Subcutaneous abdominal adipose tissue (tissue), 5 donors: Measurements from ENCODE around the gene USP34.
"Not testable (repeated sequence)": the region's sequence is repeated elsewhere in the genome, so short reads cannot be mapped to it uniquely, and the experiment has no call there.

Source experiments
- H3K27ac ChIP-seq: one replicate; pipeline ENCODE4 v1.7.0; 2013; ENCODE audit warnings: low read depth, mild to moderate bottlenecking, inconsistent platforms, low read length, moderate library complexity
- H3K27me3 ChIP-seq, 5 donors: one replicate each; pipeline ENCODE4 v1.7.0; 2013; ENCODE audit warnings: low read length in 5 of 5, inconsistent platforms in 1 of 5; ENCODE audit not compliant: control insufficient read depth in 5 of 5, insufficient read depth in 4 of 5
- H3K36me3 ChIP-seq, 5 donors: one replicate each; pipeline ENCODE4 v1.7.0; 2013; ENCODE audit warnings: low read length in 5 of 5; ENCODE audit not compliant: control insufficient read depth in 5 of 5, insufficient read depth in 5 of 5
- H3K4me1 ChIP-seq, 5 donors: one replicate each; pipeline ENCODE4 v1.7.0; 2013; ENCODE audit warnings: low read length in 5 of 5, mild to moderate bottlenecking in 3 of 5, moderate library complexity in 1 of 5; ENCODE audit not compliant: control insufficient read depth in 5 of 5, insufficient read depth in 5 of 5
- H3K4me3 ChIP-seq, 5 donors: one replicate each; pipeline ENCODE4 v1.7.0; 2013; ENCODE audit warnings: low read length in 5 of 5, low read depth in 1 of 5
- H3K9ac ChIP-seq, 5 donors: one replicate each; pipeline ENCODE4 v1.7.0; 2013; ENCODE audit warnings: low read length in 5 of 5, mild to moderate bottlenecking in 4 of 5, moderate library complexity in 3 of 5
- H3K9me3 ChIP-seq, 5 donors: one replicate each; pipeline ENCODE4 v1.7.0; 2013; ENCODE audit warnings: low read length in 5 of 5; ENCODE audit not compliant: control insufficient read depth in 5 of 5
- donor health status: healthy.
- donor health status: healthy.
- donor health status: healthy.
- donor health status: healthy.
- donor health status: healthy.

USP34 gene

DNA sequence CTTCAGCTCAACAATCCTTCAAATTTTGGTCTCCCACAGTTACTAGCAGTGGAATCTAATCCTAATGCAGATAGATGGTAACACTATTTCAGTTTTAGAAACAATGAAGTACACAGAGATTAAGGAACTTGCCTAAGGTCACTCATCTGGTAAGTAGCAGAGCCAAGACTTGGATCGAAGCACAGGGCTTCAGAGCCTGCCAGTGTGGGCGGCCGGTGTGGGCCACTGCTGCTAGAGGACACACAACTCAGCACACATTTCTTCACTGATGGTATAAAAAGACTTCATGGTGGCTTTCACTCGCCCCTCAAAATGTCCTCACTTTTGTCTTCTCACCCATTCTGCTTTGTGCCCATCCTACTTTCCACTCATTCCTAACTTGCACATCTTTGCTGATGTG is 297.8 kb downstream of the USP34 start:
- H3K9ac ChIP-seq = no peak overlapping the region
- H3K9me3 ChIP-seq = no peaks in the 10 kb centered on the region
- H3K36me3 ChIP-seq = no peaks in the 10 kb centered on the region
- H3K27ac ChIP-seq = no peak overlapping the region
- peaks cover 0 to 18% (median 10%) of the 10 kb centered on the region in 5 donors for H3K4me1 ChIP-seq
- no peaks in the 10 kb centered on the region for H3K27me3 ChIP-seq
- H3K4me3 ChIP-seq = no peak overlapping the region

DNA sequence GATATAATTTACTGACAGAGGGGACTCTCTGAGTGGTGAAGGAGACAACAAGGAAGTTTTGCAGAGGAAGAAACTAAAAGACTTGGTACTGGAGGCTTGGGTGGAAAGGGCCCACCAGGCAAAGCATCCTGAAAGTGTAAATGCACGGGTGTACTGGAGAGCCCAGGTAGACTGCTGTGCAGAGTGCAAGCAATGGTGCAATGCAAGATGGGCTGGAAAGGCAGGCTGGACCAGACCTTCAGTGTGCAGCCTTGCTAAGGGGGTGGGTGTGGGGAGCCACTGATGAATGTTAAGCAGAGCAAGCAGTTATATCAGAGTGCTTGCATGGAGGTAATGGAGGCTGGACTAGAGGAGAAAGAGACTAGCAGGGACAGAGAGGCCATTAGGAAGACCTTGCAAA is 298.2 kb downstream of the USP34 start:
- H3K27ac ChIP-seq = no peak overlapping the region
- no peak overlapping the region for H3K4me3 ChIP-seq
- no peak overlapping the region for H3K9ac ChIP-seq
- no peaks in the 10 kb centered on the region for H3K9me3 ChIP-seq
- no peaks in the 10 kb centered on the region for H3K27me3 ChIP-seq
- no peaks in the 10 kb centered on the region for H3K36me3 ChIP-seq
- peaks cover 0 to 14% (median 7%) of the 10 kb centered on the region in 5 donors for H3K4me1 ChIP-seq

DNA sequence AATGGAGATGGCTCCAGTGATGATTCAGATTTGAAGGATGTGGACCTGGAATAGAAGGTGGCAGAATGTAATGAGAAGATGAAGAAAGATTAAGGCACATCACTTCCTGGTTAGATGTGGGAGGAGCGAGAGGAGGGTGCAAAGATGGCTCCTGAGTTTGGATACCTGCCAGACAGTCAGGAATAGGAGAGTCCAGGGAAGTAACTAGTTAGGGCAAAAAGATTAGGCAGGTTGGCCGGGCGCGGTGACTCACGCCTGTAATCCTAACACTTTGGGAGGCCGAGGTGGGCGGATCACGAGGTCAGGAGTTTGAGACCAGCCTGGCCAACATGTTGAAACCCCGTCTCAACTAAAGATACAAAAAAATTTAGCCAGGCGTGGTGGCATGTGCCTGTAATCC is 303.3 kb downstream of the USP34 start:
- no peak overlapping the region for H3K9ac ChIP-seq
- peaks cover 9 to 41% (median 23%) of the 10 kb centered on the region in 5 donors for H3K36me3 ChIP-seq
- H3K4me3 ChIP-seq = no peak overlapping the region
- no peaks in the 10 kb centered on the region for H3K9me3 ChIP-seq
- no peaks in the 10 kb centered on the region for H3K27me3 ChIP-seq
- H3K27ac ChIP-seq = no peak overlapping the region
- H3K4me1 ChIP-seq = no peaks in the 10 kb centered on the region

DNA sequence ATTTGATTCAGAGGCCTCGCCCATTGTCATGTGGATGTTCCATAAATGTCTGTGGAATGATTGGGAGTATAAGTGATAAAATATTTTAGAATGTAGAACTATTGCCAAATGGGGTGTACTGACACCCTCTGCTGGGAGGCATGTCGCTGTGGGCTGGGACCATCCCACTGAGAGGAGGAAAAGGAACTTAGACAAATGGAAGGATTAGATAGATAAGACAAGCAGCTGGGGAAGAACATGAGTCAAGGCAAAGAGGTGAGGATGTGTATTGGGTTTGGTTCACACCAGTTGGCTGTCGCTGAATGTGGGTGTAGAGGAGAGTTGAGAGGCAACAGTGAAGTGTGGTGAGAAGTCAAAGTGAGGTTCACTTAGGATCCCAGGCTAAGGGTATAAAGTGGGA is 304.9 kb downstream of the USP34 start:
- Histone ChIP-seq H3K9me3 (no peaks in the 10 kb centered on the region), H3K27me3 (no peaks in the 10 kb centered on the region), H3K4me3 (no peak overlapping the region), H3K4me1 (no peaks in the 10 kb centered on the region), H3K9ac (no peak overlapping the region), H3K27ac (no peak overlapping the region), H3K36me3 (peaks cover 9 to 41% (median 26%) of the 10 kb centered on the region in 5 donors)

DNA sequence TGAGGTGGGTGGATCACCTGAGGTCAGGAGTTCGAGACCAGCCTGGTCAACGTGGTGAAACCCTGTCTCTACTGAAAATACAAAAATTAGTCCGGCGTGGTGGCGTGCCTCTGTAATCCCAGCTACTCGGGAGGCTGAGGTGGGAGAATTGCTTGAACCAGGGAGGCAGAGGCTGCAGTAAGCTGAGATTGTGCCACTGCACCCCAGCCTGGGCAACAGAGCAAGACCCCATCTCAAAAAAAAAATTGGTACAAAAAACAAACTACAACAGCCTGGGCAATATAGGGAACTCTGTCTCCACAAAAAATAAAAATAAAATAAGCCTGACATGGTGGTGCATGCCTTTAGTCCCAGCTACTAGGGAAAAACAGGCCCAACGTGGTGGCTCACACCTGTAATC is 305.8 kb downstream of the USP34 start:
- not testable (repeated sequence) for H3K4me1 ChIP-seq, H3K4me3 ChIP-seq, H3K9me3 ChIP-seq, H3K27me3 ChIP-seq, H3K9ac ChIP-seq, H3K27ac ChIP-seq
- peaks cover 9 to 41% (median 26%) of the 10 kb centered on the region in 5 donors for H3K36me3 ChIP-seq

DNA sequence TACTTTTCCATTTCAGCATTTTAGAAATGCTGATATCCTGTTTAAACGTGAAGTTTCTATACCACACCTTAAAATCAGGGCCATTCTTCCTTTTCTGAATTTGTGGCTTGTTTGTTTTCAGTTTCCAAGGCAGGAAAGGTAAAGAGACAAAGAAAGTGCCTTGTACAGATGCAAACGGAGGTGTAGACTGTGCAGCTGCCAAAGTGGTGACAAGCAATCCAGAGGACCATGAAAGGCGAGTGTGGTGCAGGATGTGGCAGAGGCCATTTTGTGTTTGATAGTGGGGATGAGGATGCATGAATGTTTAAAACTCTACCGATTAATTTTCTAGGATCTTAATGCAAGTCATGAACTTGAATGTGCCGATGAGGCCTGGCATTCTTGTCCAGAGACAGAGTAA is 308.2 kb downstream of the USP34 start:
- no peaks in the 10 kb centered on the region for H3K4me1 ChIP-seq
- H3K9me3 ChIP-seq = peaks cover 0 to 9% (median 2%) of the 10 kb centered on the region in 5 donors
- no peak overlapping the region for H3K9ac ChIP-seq
- no peaks in the 10 kb centered on the region for H3K27me3 ChIP-seq
- H3K27ac ChIP-seq = no peak overlapping the region
- peaks cover 9 to 57% (median 31%) of the 10 kb centered on the region in 5 donors for H3K36me3 ChIP-seq
- no peak overlapping the region for H3K4me3 ChIP-seq

DNA sequence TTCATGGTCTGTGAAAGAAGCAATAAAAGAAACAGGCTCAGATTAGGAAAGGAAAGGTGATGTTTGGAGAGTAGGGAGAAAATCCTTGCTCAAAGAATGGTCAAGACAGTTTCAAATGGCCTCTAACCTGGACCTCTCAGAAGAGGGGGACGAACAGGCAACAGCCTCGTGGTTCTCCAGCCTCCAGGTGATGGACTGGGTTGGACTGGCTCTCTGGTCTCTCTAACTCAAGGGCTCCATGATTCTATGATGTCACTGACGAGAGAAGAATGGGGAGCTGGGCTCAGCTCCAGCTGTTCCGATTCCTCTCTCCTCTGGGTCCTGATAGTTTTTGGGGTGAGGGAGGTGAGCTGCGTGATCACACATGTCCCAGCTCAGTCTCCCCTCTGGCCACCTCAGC is 309.0 kb downstream of the USP34 start, which contains the start of gene C2orf74:
C2orf74 (plus strand) TSS at position 301 of the 400 bp plus-strand sequence. CDS start 327 bp downstream, outside the sequence.
- Histone ChIP-seq H3K4me3 (no peak within 1 kb of the TSS), H3K9me3 (peaks cover 0 to 11% (median 2%) of the 10 kb centered on the region in 5 donors), H3K27me3 (no peaks in the 10 kb centered on the region), H3K4me1 (no peaks in the 10 kb centered on the region), H3K36me3 (peaks cover 9 to 62% (median 35%) of the 10 kb centered on the region in 5 donors), H3K27ac (no peak within 1 kb of the TSS), H3K9ac (no peak within 1 kb of the TSS)

DNA sequence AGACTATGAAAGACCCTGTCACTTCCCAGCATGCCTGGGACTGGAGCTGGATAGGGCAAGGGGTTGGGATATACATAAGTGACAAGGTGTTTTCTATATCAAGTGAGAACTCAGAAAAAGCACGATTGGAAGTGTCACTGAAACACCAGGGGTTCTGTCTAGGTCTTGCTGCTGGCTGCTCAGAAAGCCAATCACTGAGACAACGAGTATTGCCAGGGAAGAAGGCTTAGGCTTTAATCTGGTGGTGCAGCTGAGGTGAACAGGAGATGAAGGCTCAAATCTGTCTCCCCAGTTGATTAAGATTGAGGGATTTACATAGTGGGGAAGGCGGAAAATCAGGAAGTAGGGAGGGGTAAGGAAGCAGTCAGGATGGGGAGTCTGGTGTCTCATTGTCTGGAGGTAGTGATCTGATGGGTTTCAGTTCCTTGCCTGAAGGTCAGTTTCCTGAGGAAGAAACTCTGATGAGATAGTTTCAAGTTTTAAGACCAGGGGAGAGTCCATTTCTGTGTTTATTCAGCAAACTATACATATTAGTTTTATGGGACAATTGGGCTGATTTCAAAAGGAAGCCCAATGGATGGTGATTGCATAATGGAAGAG is 312.4 kb downstream of the USP34 start:
- peaks cover 0 to 27% (median 17%) of the 10 kb centered on the region in 5 donors for H3K36me3 ChIP-seq

DNA sequence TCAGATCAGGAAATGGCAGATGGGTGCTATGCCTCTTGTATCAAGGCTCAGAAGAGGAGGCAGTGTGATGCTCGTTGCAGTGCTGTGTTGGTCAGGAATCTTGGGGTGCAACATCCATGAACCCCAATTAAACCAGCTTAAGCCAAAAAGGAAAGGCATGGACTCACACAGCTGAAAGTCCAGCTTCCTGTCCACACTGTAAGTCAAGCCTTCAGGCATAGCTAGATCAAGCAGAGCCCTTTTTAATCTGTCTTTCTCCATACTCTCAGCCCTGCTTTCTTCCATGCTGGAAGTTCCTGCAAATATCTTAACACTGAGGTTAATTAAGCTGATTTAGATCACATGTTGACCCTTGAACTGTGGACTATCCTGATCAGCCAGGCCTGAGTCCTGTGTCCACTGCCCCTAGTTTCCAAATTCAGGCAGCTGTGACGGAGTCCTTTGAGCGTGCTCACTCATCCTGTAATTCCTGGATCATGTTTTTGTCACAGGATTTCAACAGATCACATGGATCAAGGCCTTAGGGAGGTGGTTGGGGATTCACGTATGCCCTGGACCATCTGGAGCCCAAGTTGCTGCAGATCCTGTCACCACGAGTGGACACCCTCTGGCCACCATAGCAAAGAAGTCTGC is 313.4 kb downstream of the USP34 start:
- no peak overlapping the region for H3K27ac ChIP-seq
- H3K27me3 ChIP-seq = no peaks in the 10 kb centered on the region
- no peaks in the 10 kb centered on the region for H3K4me1 ChIP-seq
- H3K9me3 ChIP-seq = peaks cover 0 to 11% (median 2%) of the 10 kb centered on the region in 5 donors
- no peak overlapping the region for H3K9ac ChIP-seq
- H3K4me3 ChIP-seq = no peak overlapping the region
- H3K36me3 ChIP-seq = peaks cover 0 to 21% (median 10%) of the 10 kb centered on the region in 5 donors

More for the DNA sequence above, 312.4 kb downstream of the USP34 start:
- Histone ChIP-seq H3K4me1 (no peaks in the 10 kb centered on the region), H3K9me3 (peaks cover 0 to 11% (median 2%) of the 10 kb centered on the region in 5 donors), H3K27me3 (no peaks in the 10 kb centered on the region), H3K4me3 (no peak overlapping the region), H3K9ac (no peak overlapping the region), H3K27ac (no peak overlapping the region)

DNA sequence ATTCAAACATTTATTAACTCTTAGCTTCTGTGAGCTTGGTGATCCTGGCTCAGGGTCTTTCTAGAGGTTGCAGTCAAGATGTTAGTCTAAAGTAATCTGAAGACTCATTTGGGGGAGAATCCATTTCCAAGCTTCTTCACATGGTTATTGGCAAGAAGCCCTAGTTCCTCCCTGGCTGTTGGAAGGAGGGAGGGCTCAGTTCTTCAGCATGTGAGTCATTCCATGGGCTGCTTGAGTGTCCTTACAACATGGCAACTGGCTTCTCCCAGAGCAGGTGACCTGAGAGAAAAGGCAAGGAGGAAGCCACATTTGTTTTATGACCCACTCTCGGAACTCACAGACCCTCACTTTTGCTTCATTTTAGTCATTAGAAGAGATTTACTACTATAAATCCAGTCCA is 319.5 kb downstream of the USP34 start:
- Histone ChIP-seq H3K4me3 (no peak overlapping the region), H3K9ac (no peak overlapping the region), H3K27ac (no peak overlapping the region), H3K36me3 (peaks cover 4 to 31% (median 20%) of the 10 kb centered on the region in 5 donors), H3K27me3 (no peaks in the 10 kb centered on the region), H3K4me1 (no peaks in the 10 kb centered on the region), H3K9me3 (peaks cover 0 to 3% (median 0%) of the 10 kb centered on the region in 5 donors)
